Neural cell (in vitro differentiated cells): ENCODE data around the gene DUSP28. TPM values are rescaled to one million over a fixed set of nuclear protein-coding genes. Genes with fewer than 3 reads are reported as not detected.

Experiments
- H2AFZ ChIP-seq: fragments of 200-600, 300-800 bp; sonication (generic), shearing (Covaris generic); 2 replicates; pipeline ENCODE4 v1.6.0; 2014; ENCODE audit warnings: low read depth, mild to moderate bottlenecking, antibody characterized with exemption, low read length, moderate library complexity
- H3F3A ChIP-seq: fragments of 200-600 bp; shearing (Covaris generic); 2 replicates; pipeline ENCODE4 v1.6.1; 2016; ENCODE audit warnings: mild to moderate bottlenecking, moderate library complexity, mixed read lengths, antibody characterized with exemption, low read length; ENCODE audit not compliant: insufficient read depth, poor library complexity, severe bottlenecking
- H3K27ac ChIP-seq: fragments of 200-600, 300-800 bp; sonication (generic), shearing (Covaris generic); 2 replicates; pipeline ENCODE4 v1.5.1; 2014; ENCODE audit warnings: mild to moderate bottlenecking, low read length, moderate library complexity
- H3K27me3 ChIP-seq: fragments of 300-800, 200-600 bp; sonication (generic), shearing (Covaris generic); 2 replicates; pipeline ENCODE4 v1.6.0; 2014; ENCODE audit warnings: mild to moderate bottlenecking, low read depth, low read length, moderate library complexity; ENCODE audit not compliant: insufficient read depth
- H3K36me3 ChIP-seq: fragments of 300-800, 200-600 bp; sonication (generic), shearing (Covaris generic); 2 replicates; pipeline ENCODE4 v1.5.1; 2014; ENCODE audit warnings: mild to moderate bottlenecking, antibody characterized with exemption, low read length, moderate library complexity; ENCODE audit not compliant: insufficient read depth
- H3K4me2 ChIP-seq: fragments of 300-800, 200-600 bp; sonication (generic), shearing (Covaris generic); 2 replicates; pipeline ENCODE4 v1.6.0; 2014; ENCODE audit warnings: mild to moderate bottlenecking, low read length
- H3K4me3 ChIP-seq: fragments of 300-800, 200-600 bp; sonication (generic), shearing (Covaris generic); 2 replicates; pipeline ENCODE4 v1.5.1; 2014; ENCODE audit warnings: mild to moderate bottlenecking, low read length, moderate library complexity
- H3K79me2 ChIP-seq: fragments of 200-600 bp; shearing (Covaris generic); replicated peaks from 2 replicates; pipeline ENCODE4 v1.6.0; 2014; ENCODE audit warnings: mild to moderate bottlenecking, low read length, moderate library complexity; ENCODE audit not compliant: insufficient read depth
- H3K9ac ChIP-seq: fragments of 300-800, 200-600 bp; sonication (generic), shearing (Covaris generic); 2 replicates; pipeline ENCODE4 v1.6.1; 2016; ENCODE audit warnings: mild to moderate bottlenecking, low read length, mixed read lengths
- H3K9me2 ChIP-seq: fragments of 200-600 bp; shearing (Covaris generic); 2 replicates; pipeline ENCODE4 v1.6.1; 2016; ENCODE audit warnings: mild to moderate bottlenecking, low read length, mixed read lengths; ENCODE audit not compliant: insufficient read depth
- H3K9me3 ChIP-seq: fragments of 200-600, 300-800 bp; sonication (generic), shearing (Covaris generic); 2 replicates; pipeline ENCODE4 v1.6.1; 2016; ENCODE audit warnings: mild to moderate bottlenecking, mixed run types, low read length, moderate library complexity, mixed read lengths
- H4K20me1 ChIP-seq: fragments of 200-600 bp; shearing (Covaris generic); 2 replicates; pipeline ENCODE4 v1.6.1; 2016; ENCODE audit warnings: mild to moderate bottlenecking, mixed run types; ENCODE audit not compliant: insufficient read depth
- EP300 ChIP-seq: fragments of 450-650 bp; conservative IDR thresholded peaks from 2 replicates; pipeline ENCODE4 v1.6.1; 2014; ENCODE audit warnings: antibody characterized with exemption, mild to moderate bottlenecking, moderate library complexity; ENCODE audit not compliant: poor library complexity, severe bottlenecking
- EZH2 ChIP-seq: fragments of 200-600, 300-800 bp; shearing (Covaris generic), sonication (generic); IDR thresholded peaks from 2 replicates; pipeline ENCODE4 v1.6.1; 2014; ENCODE audit warnings: antibody characterized with exemption, low read length, borderline replicate concordance, mild to moderate bottlenecking; ENCODE audit not compliant: insufficient read depth, poor library complexity, severe bottlenecking
- MXI1 ChIP-seq: fragments of 450-650 bp; conservative IDR thresholded peaks from 2 replicates; pipeline ENCODE4 v1.6.1; 2014; ENCODE audit warnings: antibody characterized with exemption, mild to moderate bottlenecking; ENCODE audit not compliant: poor library complexity, severe bottlenecking
- POLR2AphosphoS5 ChIP-seq: IDR thresholded peaks from 2 replicates; pipeline ENCODE4 v1.6.1; 2012
- SMC3 ChIP-seq: fragments of 450-650 bp; conservative IDR thresholded peaks from 2 replicates; pipeline ENCODE4 v1.6.1; 2014; ENCODE audit warnings: antibody characterized with exemption, mild to moderate bottlenecking, moderate library complexity; ENCODE audit not compliant: poor library complexity
- TAF1 ChIP-seq: IDR thresholded peaks from 2 replicates; pipeline ENCODE4 v1.6.1; 2012; ENCODE audit warnings: low read depth
- polyA plus RNA-seq: library from polyadenylated mRNA; depleted of rRNA; stranded (reverse); fragments of >200 nt; gene quantifications from 2 replicates; pipeline ENCODE4 v1.2.3, GENCODE V29; 2014
- TF ChIP-seq, protein P1 (sequence below): IDR thresholded peaks from 2 replicates; pipeline ENCODE4 v1.6.1; 2012; ENCODE audit warnings: borderline replicate concordance
- TF ChIP-seq, protein P2 (sequence below): fragments of 450-650 bp; IDR thresholded peaks from 2 replicates; pipeline ENCODE4 v1.5.1; 2014; ENCODE audit warnings: antibody characterized with exemption, mild to moderate bottlenecking, moderate library complexity; ENCODE audit not compliant: poor library complexity, severe bottlenecking

The DUSP28 gene
- polyA plus RNA-seq, 1 donor from 2014 or later: 26.6 TPM

- Histone ChIP-seq H3K36me3 (no peaks in the 10 kb centered on the region), H3K9me2 (no peaks in the 10 kb centered on the region), H3K27me3 (no peaks in the 10 kb centered on the region), H3K9me3 (no peaks in the 10 kb centered on the region), H3K79me2 (no peaks in the 10 kb centered on the region), H2AFZ (no peak overlapping the region), H3F3A (no peaks in the 10 kb centered on the region), H3K27ac (no peak overlapping the region), H3K4me3 (no peak overlapping the region), H4K20me1 (no peaks in the 10 kb centered on the region), H3K9ac (no peak overlapping the region), H3K4me2 (no peak overlapping the region)
- TF ChIP-seq SMC3 (no peak), MXI1 (no peak), TAF1 (no peak), EP300 (no peak), POLR2AphosphoS5 (no peak), EZH2 (no peak)
- TF ChIP-seq, protein P1, sequence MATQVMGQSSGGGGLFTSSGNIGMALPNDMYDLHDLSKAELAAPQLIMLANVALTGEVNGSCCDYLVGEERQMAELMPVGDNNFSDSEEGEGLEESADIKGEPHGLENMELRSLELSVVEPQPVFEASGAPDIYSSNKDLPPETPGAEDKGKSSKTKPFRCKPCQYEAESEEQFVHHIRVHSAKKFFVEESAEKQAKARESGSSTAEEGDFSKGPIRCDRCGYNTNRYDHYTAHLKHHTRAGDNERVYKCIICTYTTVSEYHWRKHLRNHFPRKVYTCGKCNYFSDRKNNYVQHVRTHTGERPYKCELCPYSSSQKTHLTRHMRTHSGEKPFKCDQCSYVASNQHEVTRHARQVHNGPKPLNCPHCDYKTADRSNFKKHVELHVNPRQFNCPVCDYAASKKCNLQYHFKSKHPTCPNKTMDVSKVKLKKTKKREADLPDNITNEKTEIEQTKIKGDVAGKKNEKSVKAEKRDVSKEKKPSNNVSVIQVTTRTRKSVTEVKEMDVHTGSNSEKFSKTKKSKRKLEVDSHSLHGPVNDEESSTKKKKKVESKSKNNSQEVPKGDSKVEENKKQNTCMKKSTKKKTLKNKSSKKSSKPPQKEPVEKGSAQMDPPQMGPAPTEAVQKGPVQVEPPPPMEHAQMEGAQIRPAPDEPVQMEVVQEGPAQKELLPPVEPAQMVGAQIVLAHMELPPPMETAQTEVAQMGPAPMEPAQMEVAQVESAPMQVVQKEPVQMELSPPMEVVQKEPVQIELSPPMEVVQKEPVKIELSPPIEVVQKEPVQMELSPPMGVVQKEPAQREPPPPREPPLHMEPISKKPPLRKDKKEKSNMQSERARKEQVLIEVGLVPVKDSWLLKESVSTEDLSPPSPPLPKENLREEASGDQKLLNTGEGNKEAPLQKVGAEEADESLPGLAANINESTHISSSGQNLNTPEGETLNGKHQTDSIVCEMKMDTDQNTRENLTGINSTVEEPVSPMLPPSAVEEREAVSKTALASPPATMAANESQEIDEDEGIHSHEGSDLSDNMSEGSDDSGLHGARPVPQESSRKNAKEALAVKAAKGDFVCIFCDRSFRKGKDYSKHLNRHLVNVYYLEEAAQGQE: no peak
- TF ChIP-seq, protein P2, sequence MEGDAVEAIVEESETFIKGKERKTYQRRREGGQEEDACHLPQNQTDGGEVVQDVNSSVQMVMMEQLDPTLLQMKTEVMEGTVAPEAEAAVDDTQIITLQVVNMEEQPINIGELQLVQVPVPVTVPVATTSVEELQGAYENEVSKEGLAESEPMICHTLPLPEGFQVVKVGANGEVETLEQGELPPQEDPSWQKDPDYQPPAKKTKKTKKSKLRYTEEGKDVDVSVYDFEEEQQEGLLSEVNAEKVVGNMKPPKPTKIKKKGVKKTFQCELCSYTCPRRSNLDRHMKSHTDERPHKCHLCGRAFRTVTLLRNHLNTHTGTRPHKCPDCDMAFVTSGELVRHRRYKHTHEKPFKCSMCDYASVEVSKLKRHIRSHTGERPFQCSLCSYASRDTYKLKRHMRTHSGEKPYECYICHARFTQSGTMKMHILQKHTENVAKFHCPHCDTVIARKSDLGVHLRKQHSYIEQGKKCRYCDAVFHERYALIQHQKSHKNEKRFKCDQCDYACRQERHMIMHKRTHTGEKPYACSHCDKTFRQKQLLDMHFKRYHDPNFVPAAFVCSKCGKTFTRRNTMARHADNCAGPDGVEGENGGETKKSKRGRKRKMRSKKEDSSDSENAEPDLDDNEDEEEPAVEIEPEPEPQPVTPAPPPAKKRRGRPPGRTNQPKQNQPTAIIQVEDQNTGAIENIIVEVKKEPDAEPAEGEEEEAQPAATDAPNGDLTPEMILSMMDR: no peak
Measured at GRCh38 chr2:240599141-240599583, 39.0 kb downstream of the DUSP28 start.

- no peak overlapping the region for H3K4me3 ChIP-seq
- no peak overlapping the region for H3K4me2 ChIP-seq
- H3K27ac ChIP-seq: no peak overlapping the region
- H3K9ac ChIP-seq: no peak overlapping the region
- H3K9me3 ChIP-seq: no peaks in the 10 kb centered on the region
- TF ChIP-seq, protein P2: no peak
- no peaks in the 10 kb centered on the region for H3F3A ChIP-seq
- H3K9me2 ChIP-seq: no peaks in the 10 kb centered on the region
- H3K79me2 ChIP-seq: no peaks in the 10 kb centered on the region
- H2AFZ ChIP-seq: no peak overlapping the region
- H3K27me3 ChIP-seq: no peaks in the 10 kb centered on the region
- H3K36me3 ChIP-seq: no peaks in the 10 kb centered on the region
- H4K20me1 ChIP-seq: no peaks in the 10 kb centered on the region
Measured at GRCh38 chr2:240600451-240600961, 40.3 kb downstream of the DUSP28 start.
